Hepatocyte (in vitro differentiated cells): ENCODE results near the gene GUCY1A2. TPM values are rescaled to one million over a fixed set of nuclear protein-coding genes. Genes with fewer than 3 reads are reported as not detected.

Source experiments
- DNase-seq: peaks from one replicate; pipeline ENCODE4 v3.0.0-alpha.2; 2016; ENCODE audit warnings: low spot score
- H2AFZ ChIP-seq: fragments of 200-600 bp; sonication (generic); 2 replicates; pipeline ENCODE4 v1.6.0; 2016; ENCODE audit warnings: antibody characterized with exemption, mild to moderate bottlenecking
- H3K27ac ChIP-seq: fragments of 200-600 bp; sonication (generic); 2 replicates; pipeline ENCODE4 v1.5.1; 2016; ENCODE audit warnings: mild to moderate bottlenecking
- H3K27me3 ChIP-seq: fragments of 200-600 bp; sonication (generic); 2 replicates; pipeline ENCODE4 v1.6.1; 2016
- H3K36me3 ChIP-seq: fragments of 200-600 bp; sonication (generic); replicated peaks from 2 replicates; pipeline ENCODE4 v1.5.1; 2016; ENCODE audit warnings: low read depth; ENCODE audit not compliant: insufficient read depth
- H3K4me1 ChIP-seq: fragments of 200-600 bp; sonication (generic); 2 replicates; pipeline ENCODE4 v1.5.1; 2016; ENCODE audit warnings: mild to moderate bottlenecking, moderate library complexity; ENCODE audit not compliant: insufficient read depth
- H3K4me2 ChIP-seq: fragments of 200-600 bp; sonication (generic); 2 replicates; pipeline ENCODE4 v1.6.0; 2016
- H3K4me3 ChIP-seq: fragments of 200-600 bp; sonication (generic); 2 replicates; pipeline ENCODE4 v1.5.1; 2016; ENCODE audit warnings: mild to moderate bottlenecking
- H3K79me2 ChIP-seq: fragments of 200-600 bp; sonication (generic); 2 replicates; pipeline ENCODE4 v1.6.0; 2017; ENCODE audit warnings: mild to moderate bottlenecking
- H3K9me2 ChIP-seq: fragments of 200-600 bp; sonication (generic); replicated peaks from 2 replicates; pipeline ENCODE4 v1.6.0; 2017; ENCODE audit warnings: mild to moderate bottlenecking; ENCODE audit not compliant: insufficient read depth
- H3K9me3 ChIP-seq: fragments of 200-600 bp; sonication (generic); 2 replicates; pipeline ENCODE4 v1.5.1; 2016; ENCODE audit warnings: low read depth, mild to moderate bottlenecking
- H4K20me1 ChIP-seq: fragments of 200-600 bp; sonication (generic); 2 replicates; pipeline ENCODE4 v1.6.0; 2016; ENCODE audit warnings: mild to moderate bottlenecking; ENCODE audit not compliant: insufficient read depth, poor library complexity, severe bottlenecking
- EZH2 ChIP-seq: fragments of 200-600 bp; sonication (generic); IDR thresholded peaks from 2 replicates; pipeline ENCODE4 v1.6.1; 2016; ENCODE audit warnings: antibody characterized with exemption, mild to moderate bottlenecking, borderline replicate concordance
- EZH2phosphoT487 ChIP-seq: fragments of 200-600 bp; sonication (generic); IDR thresholded peaks from one replicate; pipeline ENCODE4 v1.6.1; 2018; ENCODE audit warnings: antibody characterized with exemption, mild to moderate bottlenecking, low read depth, moderate library complexity; ENCODE audit not compliant: unreplicated experiment, severe bottlenecking
- WGBS: methylation state at CpG from one replicate; pipeline ENCODE4 v1.1.6; 2016; ENCODE audit warnings: low lambda C conversion rate; ENCODE audit errors: missing lambda C conversion rate; 5-methylcytosine and 5-hydroxymethylcytosine counted together
- polyA plus RNA-seq: library from polyadenylated mRNA; unstranded; fragments of >200 nt; fragmentation: Nextera tagmentation; extraction: Ambion mirVana; gene quantifications from 2 replicates; pipeline ENCODE4 v1.2.1, GENCODE V29; 2016
- total RNA-seq: library from RNA; depleted of rRNA; stranded (reverse); fragments of >200 nt; gene quantifications from 2 replicates; pipeline ENCODE4 v1.2.3, GENCODE V29; 2014
- TF ChIP-seq, protein P1 (sequence below): fragments of 200-600 bp; sonication (generic); IDR thresholded peaks from 2 replicates; pipeline ENCODE4 v1.5.1; 2016; ENCODE audit warnings: antibody characterized with exemption, mild to moderate bottlenecking; ENCODE audit not compliant: poor library complexity

GUCY1A2 gene
- total and polyA plus RNA-seq, 2 experiments from 2014 or later = 3.3 to 9.1 TPM

- H3K27ac ChIP-seq = no peak overlapping the region
- no peak overlapping the region for H3K4me3 ChIP-seq
- H3K9me2 ChIP-seq = no peaks in the 10 kb centered on the region
- DNase-seq = no peak
- H2AFZ ChIP-seq = no peak overlapping the region
- TF ChIP-seq, protein P1, sequence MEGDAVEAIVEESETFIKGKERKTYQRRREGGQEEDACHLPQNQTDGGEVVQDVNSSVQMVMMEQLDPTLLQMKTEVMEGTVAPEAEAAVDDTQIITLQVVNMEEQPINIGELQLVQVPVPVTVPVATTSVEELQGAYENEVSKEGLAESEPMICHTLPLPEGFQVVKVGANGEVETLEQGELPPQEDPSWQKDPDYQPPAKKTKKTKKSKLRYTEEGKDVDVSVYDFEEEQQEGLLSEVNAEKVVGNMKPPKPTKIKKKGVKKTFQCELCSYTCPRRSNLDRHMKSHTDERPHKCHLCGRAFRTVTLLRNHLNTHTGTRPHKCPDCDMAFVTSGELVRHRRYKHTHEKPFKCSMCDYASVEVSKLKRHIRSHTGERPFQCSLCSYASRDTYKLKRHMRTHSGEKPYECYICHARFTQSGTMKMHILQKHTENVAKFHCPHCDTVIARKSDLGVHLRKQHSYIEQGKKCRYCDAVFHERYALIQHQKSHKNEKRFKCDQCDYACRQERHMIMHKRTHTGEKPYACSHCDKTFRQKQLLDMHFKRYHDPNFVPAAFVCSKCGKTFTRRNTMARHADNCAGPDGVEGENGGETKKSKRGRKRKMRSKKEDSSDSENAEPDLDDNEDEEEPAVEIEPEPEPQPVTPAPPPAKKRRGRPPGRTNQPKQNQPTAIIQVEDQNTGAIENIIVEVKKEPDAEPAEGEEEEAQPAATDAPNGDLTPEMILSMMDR = no peak
- TF ChIP-seq EZH2 (no peak), EZH2phosphoT487 (no peak)
- H3K27me3 ChIP-seq = no peaks in the 10 kb centered on the region
- 95% methylated on average over 3 of the region's 3 CpGs for WGBS
- H3K4me2 ChIP-seq = no peak overlapping the region
- no peaks in the 10 kb centered on the region for H3K79me2 ChIP-seq
- H3K36me3 ChIP-seq = no peaks in the 10 kb centered on the region
- no peaks in the 10 kb centered on the region for H4K20me1 ChIP-seq
- no peaks in the 10 kb centered on the region for H3K9me3 ChIP-seq
- no peaks in the 10 kb centered on the region for H3K4me1 ChIP-seq
Observed at GRCh38 chr11:106679181-106679580, 339.1 kb downstream of the GUCY1A2 start.

- 91% methylated on average over 1 of the region's 1 CpG for WGBS
- Histone ChIP-seq H2AFZ (no peak overlapping the region), H3K9me3 (no peaks in the 10 kb centered on the region), H3K4me2 (no peak overlapping the region), H3K4me1 (no peaks in the 10 kb centered on the region), H3K79me2 (no peaks in the 10 kb centered on the region), H4K20me1 (no peaks in the 10 kb centered on the region), H3K27ac (no peak overlapping the region), H3K36me3 (no peaks in the 10 kb centered on the region), H3K4me3 (no peak overlapping the region), H3K27me3 (no peaks in the 10 kb centered on the region), H3K9me2 (no peaks in the 10 kb centered on the region)
- no peak for DNase-seq
- no peak for TF ChIP-seq EZH2
- no peak for TF ChIP-seq EZH2phosphoT487
- TF ChIP-seq, protein P1 = no peak
Observed at GRCh38 chr11:106670069-106670468, 348.2 kb downstream of the GUCY1A2 start.

DNA sequence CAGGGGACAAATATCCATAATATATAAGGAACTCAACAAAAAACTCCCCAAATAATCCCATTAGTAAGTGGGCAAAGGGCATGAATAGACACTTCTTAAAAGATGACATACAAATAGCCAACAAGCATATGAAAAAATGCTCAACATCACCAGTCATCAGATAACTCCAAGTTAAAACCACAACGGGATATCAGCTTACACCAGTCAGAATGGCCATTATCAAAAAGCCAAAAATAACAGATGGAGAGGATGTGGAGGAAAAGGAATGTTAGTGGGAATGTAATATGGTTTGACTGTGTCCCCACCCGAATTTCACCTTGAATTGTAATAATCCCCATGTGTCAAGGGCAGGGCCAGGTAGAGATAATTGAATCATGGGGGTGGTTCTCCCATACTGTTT, 350.1 kb downstream of the GUCY1A2 start:
- no peaks in the 10 kb centered on the region for H3K36me3 ChIP-seq
- H3K9me3 ChIP-seq = no peaks in the 10 kb centered on the region
- DNase-seq = no peak
- H3K27ac ChIP-seq = no peak overlapping the region
- H3K9me2 ChIP-seq = no peaks in the 10 kb centered on the region
- no peaks in the 10 kb centered on the region for H3K27me3 ChIP-seq
- WGBS = 83% methylated on average over 2 of the region's 2 CpGs
- no peaks in the 10 kb centered on the region for H4K20me1 ChIP-seq
- no peak overlapping the region for H3K4me3 ChIP-seq
- no peak overlapping the region for H3K4me2 ChIP-seq
- no peaks in the 10 kb centered on the region for H3K79me2 ChIP-seq
- no peak overlapping the region for H2AFZ ChIP-seq
- H3K4me1 ChIP-seq = no peaks in the 10 kb centered on the region
- no peak for TF ChIP-seq EZH2
- no peak for TF ChIP-seq EZH2phosphoT487
- TF ChIP-seq, protein P1 = no peak

DNA sequence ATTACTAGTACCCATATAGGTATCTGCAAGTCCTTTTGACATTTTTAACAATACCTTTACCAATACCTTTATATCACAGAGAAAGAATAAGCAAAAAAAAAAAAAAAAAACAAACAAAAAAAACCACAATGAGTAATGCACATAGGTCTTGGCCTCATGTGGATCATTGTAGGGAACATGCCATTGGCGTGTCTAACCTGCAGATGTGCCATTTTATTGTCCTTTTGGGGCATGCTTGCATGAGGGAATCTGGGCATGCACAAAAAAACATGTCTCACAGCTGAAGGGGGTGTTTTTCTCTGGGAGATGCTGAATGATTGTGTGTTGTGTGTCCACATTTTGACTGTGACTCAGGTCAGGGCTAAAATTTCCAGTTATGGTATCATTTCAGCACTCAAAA, 361.6 kb downstream of the GUCY1A2 start:
- 80% methylated on average over 1 of the region's 1 CpG for WGBS
- Histone ChIP-seq H3K27me3 (no peaks in the 10 kb centered on the region), H3K36me3 (no peaks in the 10 kb centered on the region), H3K9me2 (no peaks in the 10 kb centered on the region), H3K4me3 (no peak overlapping the region), H2AFZ (no peak overlapping the region), H3K4me2 (no peak overlapping the region), H3K9me3 (no peaks in the 10 kb centered on the region), H3K27ac (no peak overlapping the region), H3K4me1 (no peaks in the 10 kb centered on the region), H4K20me1 (no peaks in the 10 kb centered on the region), H3K79me2 (no peaks in the 10 kb centered on the region)
- no peak for DNase-seq
- TF ChIP-seq EZH2 = no peak
- TF ChIP-seq, protein P1 = no peak
- TF ChIP-seq EZH2phosphoT487 = no peak
